ENCODE data around the gene SAMD1. TPM values are rescaled to one million over a fixed set of nuclear protein-coding genes. Genes with fewer than 3 reads are reported as not detected.

SAMD1 gene
- total RNA-seq: 10 to 100 TPM; 29.4 to 30.1 TPM
- 36.7 TPM for polyA plus RNA-seq (2013, experiment 1 of 2)
- polyA plus RNA-seq (2013, experiment 2 of 2): 40.9 TPM
- total RNA-seq: 12.2 to 139 (median 52.1) reads per million in 172 experiments

GRCh38 chr19:14090509-14091080 is at the start of gene SAMD1:
TSS of gene SAMD1 (minus strand) at chr19:14090751.
- TF ChIP-seq, protein P1, sequence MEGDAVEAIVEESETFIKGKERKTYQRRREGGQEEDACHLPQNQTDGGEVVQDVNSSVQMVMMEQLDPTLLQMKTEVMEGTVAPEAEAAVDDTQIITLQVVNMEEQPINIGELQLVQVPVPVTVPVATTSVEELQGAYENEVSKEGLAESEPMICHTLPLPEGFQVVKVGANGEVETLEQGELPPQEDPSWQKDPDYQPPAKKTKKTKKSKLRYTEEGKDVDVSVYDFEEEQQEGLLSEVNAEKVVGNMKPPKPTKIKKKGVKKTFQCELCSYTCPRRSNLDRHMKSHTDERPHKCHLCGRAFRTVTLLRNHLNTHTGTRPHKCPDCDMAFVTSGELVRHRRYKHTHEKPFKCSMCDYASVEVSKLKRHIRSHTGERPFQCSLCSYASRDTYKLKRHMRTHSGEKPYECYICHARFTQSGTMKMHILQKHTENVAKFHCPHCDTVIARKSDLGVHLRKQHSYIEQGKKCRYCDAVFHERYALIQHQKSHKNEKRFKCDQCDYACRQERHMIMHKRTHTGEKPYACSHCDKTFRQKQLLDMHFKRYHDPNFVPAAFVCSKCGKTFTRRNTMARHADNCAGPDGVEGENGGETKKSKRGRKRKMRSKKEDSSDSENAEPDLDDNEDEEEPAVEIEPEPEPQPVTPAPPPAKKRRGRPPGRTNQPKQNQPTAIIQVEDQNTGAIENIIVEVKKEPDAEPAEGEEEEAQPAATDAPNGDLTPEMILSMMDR (IDR thresholded peaks at IDR 0.05): no peak
- H3K9me3 Mint-ChIP-seq: peaks cover 4% of the 10 kb centered on the region
- Histone ChIP-seq H3K27me3 (ENCODE audit: control insufficient read depth in 1 of 2, insufficient read depth in 2 of 2, low read length in 2 of 2) (no peaks in the 10 kb centered on the region), H3K27ac (ENCODE audit: low read depth in 1 of 2, low read length in 2 of 2) (peak within 1 kb of the TSS; percentile 43 to 84), H3K9me3 (ENCODE audit: control insufficient read depth in 1 of 2, insufficient read depth in 1 of 2, low read length in 2 of 2) (peaks cover 5 to 7% of the 10 kb centered on the region in 2 experiments), H3K4me3 (ENCODE audit: low read length) (peak within 1 kb of the TSS; percentile 71), H3K4me1 (ENCODE audit: insufficient read depth, low read length) (peaks cover 21% of the 10 kb centered on the region), H3K36me3 (ENCODE audit: insufficient read depth, low read length) (peaks cover 12% of the 10 kb centered on the region)
- ChIA-PET POLR2A (interaction anchor here (0.9 to 3.6 kb wide), 7 partner anchors 9 to 973 kb away, joined by 3 to 39 read pairs (median 3); partner anchors contain the start of genes ASF1B, NACC1 and PRKACA), CTCF (interaction anchor here (1.0 to 3.9 kb wide), 3 partner anchors 18 to 46 kb away, joined by 5 to 14 read pairs (median 8); partner anchors contain the start of genes ASF1B and MISP3)
- ATAC-seq (ENCODE audit: poor library complexity): peak; percentile 62
- peaks cover 33% of the 10 kb centered on the region for H3K36me3 Mint-ChIP-seq (ENCODE audit: low read depth)
- peak within 1 kb of the TSS; percentile 100 for H3K4me3 Mint-ChIP-seq
- H3K27me3 Mint-ChIP-seq: no peaks in the 10 kb centered on the region
- DNase-seq: peak; percentile 75 to 95 (median 87)
- H3K4me1 Mint-ChIP-seq (ENCODE audit: low read depth): peaks cover 27% of the 10 kb centered on the region
- intact Hi-C loops (cut with DNase I, micrococcal nuclease): loop anchor here in 1 of 2 experiments (1.0 kb wide), 1 partner anchor 27 kb away; the partner anchor contains the start of gene PRKACA
- H3K27ac Mint-ChIP-seq: peak within 1 kb of the TSS; percentile 87

GRCh38 chr19:14139944-14140343 is 49.4 kb upstream of the SAMD1 start:
- TF ChIP-seq, protein P1 (IDR thresholded peaks at IDR 0.05): no peak
- no peaks in the 10 kb centered on the region for H3K27me3 ChIP-seq (ENCODE audit: control insufficient read depth in 1 of 2, insufficient read depth in 2 of 2, low read length in 2 of 2)
- intact Hi-C loops (cut with DNase I, micrococcal nuclease): loop anchor here (2.0 to 10.0 kb wide), 5 partner anchors 57 to 863 kb away; no protein-coding TSS in a partner anchor
- H3K4me3 ChIP-seq (ENCODE audit: low read length): no peak overlapping the region
- Mint-ChIP-seq H3K4me1 (ENCODE audit: low read depth) (peaks cover 48% of the 10 kb centered on the region), H3K36me3 (ENCODE audit: low read depth) (peaks cover 9% of the 10 kb centered on the region), H3K27me3 (no peaks in the 10 kb centered on the region), H3K27ac (peak overlapping the region; percentile 73), H3K4me3 (peak overlapping the region; percentile 79), H3K9me3 (no peaks in the 10 kb centered on the region)
- ChIA-PET CTCF (interaction anchor here (1.4 kb wide), 1 partner anchor 209 kb away, joined by 8 read pairs; no protein-coding TSS in a partner anchor), POLR2A (interaction anchor here (1.1 to 3.8 kb wide), 3 partner anchors 9 to 241 kb away, joined by 3 to 52 read pairs (median 4); partner anchors contain the start of gene ADGRE5)
- peaks cover 3% of the 10 kb centered on the region for H3K36me3 ChIP-seq (ENCODE audit: insufficient read depth, low read length)
- ATAC-seq (ENCODE audit: poor library complexity): no peak
- H3K9me3 ChIP-seq (ENCODE audit: control insufficient read depth in 1 of 2, insufficient read depth in 1 of 2, low read length in 2 of 2): no peaks in the 10 kb centered on the region
- H3K27ac ChIP-seq (ENCODE audit: low read depth in 1 of 2, low read length in 2 of 2): no peak overlapping the region
- peaks cover 34% of the 10 kb centered on the region for H3K4me1 ChIP-seq (ENCODE audit: insufficient read depth, low read length)
- peak in 2 of 14 experiments; percentile 30 to 31 for DNase-seq

DNA sequence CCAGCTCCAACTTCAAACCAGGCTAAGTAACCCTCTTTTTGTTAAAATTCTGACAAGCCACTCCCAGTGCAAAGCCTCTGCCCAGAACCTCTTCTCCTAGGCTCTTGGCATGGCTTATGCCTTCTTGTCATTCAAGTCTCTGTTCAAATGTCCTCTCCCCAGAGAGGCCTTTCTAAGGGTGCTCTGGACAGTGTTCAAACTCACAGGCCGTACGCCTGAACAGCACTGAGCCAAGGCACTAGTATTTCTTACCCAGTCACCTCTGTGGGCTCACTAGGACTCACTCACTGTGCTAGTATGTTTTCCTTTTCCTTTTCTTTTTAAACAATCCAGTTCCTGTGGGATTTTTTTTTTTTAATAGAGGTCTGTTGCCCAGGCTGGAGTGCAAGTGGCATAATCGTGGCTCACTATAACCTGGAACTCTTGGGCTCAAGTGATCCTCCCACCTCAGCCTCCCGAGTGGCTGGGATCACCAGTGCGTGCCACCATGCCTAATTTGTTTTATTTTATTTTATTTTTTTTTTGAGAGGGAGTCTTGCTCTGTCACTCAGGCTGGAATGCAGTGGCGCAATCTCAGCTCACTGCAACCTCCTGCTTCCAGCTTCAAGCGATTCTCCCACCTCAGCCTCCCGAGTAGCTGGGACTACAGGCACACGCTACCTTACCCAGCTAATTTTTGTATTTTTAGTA is 48.2 kb upstream of the SAMD1 start:
- POLR2A ChIA-PET: interaction anchor here (0.8 to 3.8 kb wide), 2 partner anchors 11 to 27 kb away, joined by 3 to 52 read pairs; no protein-coding TSS in a partner anchor
- TF ChIP-seq, protein P1 (IDR thresholded peaks at IDR 0.05): no peak
- peak overlapping the region; percentile 73 for H3K27ac Mint-ChIP-seq
- Histone ChIP-seq H3K4me1 (ENCODE audit: insufficient read depth, low read length) (peaks cover 34% of the 10 kb centered on the region), H3K4me3 (ENCODE audit: low read length) (no peak overlapping the region), H3K36me3 (ENCODE audit: insufficient read depth, low read length) (peaks cover 3% of the 10 kb centered on the region), H3K9me3 (ENCODE audit: control insufficient read depth in 1 of 2, insufficient read depth in 1 of 2, low read length in 2 of 2) (no peaks in the 10 kb centered on the region), H3K27ac (ENCODE audit: low read depth in 1 of 2, low read length in 2 of 2) (no peak overlapping the region), H3K27me3 (ENCODE audit: control insufficient read depth in 1 of 2, insufficient read depth in 2 of 2, low read length in 2 of 2) (no peaks in the 10 kb centered on the region)
- ATAC-seq (ENCODE audit: poor library complexity) (no peak), DNase-seq (no peak)
- H3K27me3 Mint-ChIP-seq: no peaks in the 10 kb centered on the region
- no peaks in the 10 kb centered on the region for H3K9me3 Mint-ChIP-seq
- H3K36me3 Mint-ChIP-seq (ENCODE audit: low read depth): peaks cover 9% of the 10 kb centered on the region
- H3K4me1 Mint-ChIP-seq (ENCODE audit: low read depth): peaks cover 48% of the 10 kb centered on the region
- CTCF ChIA-PET: interaction anchor here (1.4 to 2.7 kb wide), 4 partner anchors 9 to 210 kb away, joined by 6 to 34 read pairs (median 8); no protein-coding TSS in a partner anchor
- peak overlapping the region; percentile 80 for H3K4me3 Mint-ChIP-seq
- intact Hi-C loops (cut with DNase I, micrococcal nuclease): loop anchor here (2.0 to 10.0 kb wide), 5 partner anchors 59 to 861 kb away; no protein-coding TSS in a partner anchor
